Middle frontal gyrus (tissue), 1 donor: ENCODE results near the gene CPAMD8.
"Not testable (repeated sequence)": the region's sequence is repeated elsewhere in the genome, so short reads cannot be mapped to it uniquely, and the experiment has no call there.

Experiments
- DNase-seq: peaks from one replicate; pipeline ENCODE4 v3.0.0-alpha.2; 2015; ENCODE audit warnings: low spot score; ENCODE audit errors: extremely low spot score

Gene CPAMD8

GRCh38 chr19:16946951-16947940 lies 79.4 kb downstream of the CPAMD8 start:
- DNase-seq: no peak

- DNase-seq: no peak
These were observed 80.7 kb downstream of the CPAMD8 start for GRCh38 chr19:16945762-16946465.

GRCh38 chr19:16945364-16945714 lies 81.3 kb downstream of the CPAMD8 start:
- no peak for DNase-seq

GRCh38 chr19:16944626-16945363 lies 81.8 kb downstream of the CPAMD8 start:
- DNase-seq: no peak

DNA sequence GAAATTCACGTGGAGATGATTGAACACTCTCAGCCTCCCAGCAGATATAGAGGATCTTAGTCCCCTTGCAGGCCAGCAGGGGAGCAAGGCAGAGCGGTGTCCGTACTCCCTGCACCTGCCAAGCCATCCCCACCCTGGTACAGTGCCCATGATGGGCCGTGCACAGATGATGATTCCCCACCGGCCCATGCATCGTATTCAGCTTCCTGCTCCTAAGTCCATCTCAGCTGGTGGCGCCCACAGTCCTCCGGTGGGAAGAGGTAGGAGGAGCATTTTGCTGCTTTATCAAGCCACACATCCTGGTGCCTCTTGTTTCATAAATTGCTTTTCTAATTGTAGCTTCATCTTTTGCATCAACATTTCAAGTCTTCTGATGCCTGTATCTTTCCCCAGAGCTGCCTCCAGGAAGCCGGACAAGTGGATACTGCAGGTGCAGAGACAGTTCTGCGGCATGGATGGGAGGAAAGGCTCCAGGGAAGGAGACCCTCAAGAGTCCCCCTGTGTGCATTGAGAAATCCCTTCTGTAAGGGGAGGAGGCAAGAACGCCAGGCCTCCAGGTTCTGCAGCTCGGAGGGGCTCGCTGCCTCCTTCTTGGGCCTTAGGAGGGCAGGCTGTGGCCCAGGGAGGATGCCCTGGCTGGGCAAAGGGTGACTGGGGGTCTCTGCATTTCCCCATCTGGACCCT lies 82.5 kb downstream of the CPAMD8 start:
- no peak for DNase-seq

- DNase-seq: not testable (repeated sequence)
These were observed 83.5 kb downstream of the CPAMD8 start for GRCh38 chr19:16943090-16943489.

DNA sequence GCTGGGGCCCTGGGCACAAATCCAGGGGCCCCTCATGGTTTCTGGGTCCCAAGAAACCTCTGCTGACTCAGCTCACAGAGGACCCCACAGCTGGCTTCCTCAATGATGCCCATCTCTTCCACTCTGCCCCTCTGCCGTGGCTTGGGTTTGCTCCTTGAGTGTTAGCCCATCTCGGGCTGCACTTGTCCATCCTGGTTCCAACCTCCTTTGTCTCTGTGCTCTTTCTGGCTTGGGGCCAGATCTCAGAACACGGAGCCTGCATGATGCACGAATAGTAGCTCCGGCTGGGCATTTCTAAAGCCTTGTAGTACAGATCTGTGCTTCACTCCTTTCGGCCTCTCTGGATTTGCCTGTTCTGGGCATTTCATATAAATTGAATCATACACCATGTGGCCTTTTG lies 84.0 kb downstream of the CPAMD8 start:
- DNase-seq: no peak

- DNase-seq: no peak
These were observed 86.0 kb downstream of the CPAMD8 start for GRCh38 chr19:16940626-16941025.

- not testable (repeated sequence) for DNase-seq
These were observed 86.5 kb downstream of the CPAMD8 start for GRCh38 chr19:16940063-16940462.

DNA sequence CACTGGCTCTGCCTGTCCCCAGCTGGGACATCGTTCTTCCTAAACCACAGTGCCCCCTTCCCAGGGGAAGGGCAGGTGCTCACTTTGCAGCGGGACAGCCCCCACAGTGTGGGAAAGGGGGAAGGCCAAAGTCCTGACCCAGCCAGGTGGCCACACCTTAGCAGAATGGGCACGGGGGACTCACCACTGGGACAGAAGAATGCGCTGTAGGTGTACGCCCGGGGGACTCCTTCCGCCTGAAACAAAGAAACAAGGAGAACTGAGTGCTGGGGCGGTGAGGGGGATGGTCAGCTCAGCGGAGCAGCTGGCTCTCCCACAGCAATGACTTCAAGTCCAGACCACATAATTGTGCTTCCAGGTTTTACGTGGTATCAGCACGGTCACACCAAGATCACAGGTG lies 88.4 kb downstream of the CPAMD8 start:
- DNase-seq: no peak

DNA sequence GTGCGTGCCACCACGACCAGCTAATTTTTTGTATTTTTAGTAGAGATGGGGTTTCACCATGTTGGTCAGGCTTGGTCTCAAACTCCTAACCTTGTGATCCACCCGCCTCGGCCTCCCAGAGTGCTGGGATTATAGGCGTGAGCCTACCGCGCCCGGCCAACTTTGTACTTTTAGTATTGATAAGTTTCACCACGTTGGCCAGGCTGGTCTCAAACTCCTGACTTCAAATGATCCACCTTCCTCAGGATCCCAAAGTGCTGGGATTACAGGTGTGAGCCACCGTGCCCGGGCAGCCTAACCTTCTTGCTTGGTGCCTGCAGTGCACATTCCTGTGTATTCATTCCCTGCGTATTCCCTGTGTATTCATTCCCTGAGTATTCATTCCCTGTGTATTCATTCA lies 88.8 kb downstream of the CPAMD8 start:
- DNase-seq: not testable (repeated sequence)

GRCh38 chr19:16936901-16937300 lies 89.7 kb downstream of the CPAMD8 start:
- no peak for DNase-seq

DNA sequence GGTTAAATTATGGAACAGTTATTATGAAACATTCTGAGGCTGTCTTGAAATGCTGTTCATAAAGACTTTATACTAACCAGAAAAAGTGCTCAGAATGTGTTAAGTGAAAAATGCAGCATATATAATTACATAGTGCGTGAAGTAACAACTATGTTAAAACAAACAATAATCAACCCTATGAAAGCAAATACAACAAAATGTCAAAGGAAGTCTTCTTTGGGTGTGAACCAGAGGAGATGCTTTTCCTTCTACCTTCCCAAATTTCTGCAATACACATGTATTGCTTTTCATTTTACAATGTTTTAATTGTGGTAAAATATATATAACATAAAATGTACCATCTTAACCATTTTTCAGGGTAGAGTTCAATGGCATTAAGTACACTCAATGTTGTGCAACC lies 92.1 kb downstream of the CPAMD8 start:
- no peak for DNase-seq

GRCh38 chr19:16931306-16931705 lies 95.3 kb downstream of the CPAMD8 start:
- DNase-seq: no peak

- DNase-seq: no peak
These were observed 95.9 kb downstream of the CPAMD8 start for GRCh38 chr19:16930753-16931152.

GRCh38 chr19:16928916-16929315 lies 97.7 kb downstream of the CPAMD8 start:
- no peak for DNase-seq

DNA sequence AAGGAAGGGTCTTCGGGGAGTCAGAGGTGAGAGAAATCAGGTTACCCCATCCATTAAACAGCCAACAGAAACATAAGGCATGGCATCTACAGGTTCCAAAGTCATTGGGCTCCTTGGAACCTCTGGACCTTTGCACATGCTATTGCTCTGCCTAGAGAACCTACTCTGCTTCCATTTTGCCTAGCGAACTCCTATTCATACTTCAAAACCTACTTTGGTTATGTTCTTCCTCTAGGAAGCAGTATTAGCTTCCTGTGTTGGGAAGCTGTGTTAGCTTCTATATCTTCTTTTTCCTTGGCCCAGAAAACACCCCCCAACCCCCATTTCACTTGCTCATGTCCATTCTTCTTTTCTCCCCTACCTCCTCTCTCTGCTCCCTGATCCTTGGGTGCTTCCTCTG lies 98.3 kb downstream of the CPAMD8 start:
- DNase-seq: no peak

- DNase-seq: no peak
These were observed 98.7 kb downstream of the CPAMD8 start for GRCh38 chr19:16927883-16928282.

- DNase-seq: no peak
These were observed 103.7 kb downstream of the CPAMD8 start for GRCh38 chr19:16922949-16923348.

GRCh38 chr19:16922592-16922934 lies 104.0 kb downstream of the CPAMD8 start:
- DNase-seq: no peak
